GM23248 (cell line): ENCODE measurements around the gene PPP1R1B. TPM values are rescaled to one million over a fixed set of nuclear protein-coding genes. Genes with fewer than 3 reads are reported as not detected.
"Not testable (repeated sequence)": the region's sequence is repeated elsewhere in the genome, so short reads cannot be mapped to it uniquely, and the experiment has no call there.

ENCODE experiments used
- DNase-seq: peaks from one replicate; pipeline ENCODE4 v3.0.0-alpha.2; 2015
- H2AFZ ChIP-seq: fragments of 200-600 bp; sonication (generic); 2 replicates; pipeline ENCODE4 v1.6.1; 2016; ENCODE audit warnings: antibody characterized with exemption
- H3F3A ChIP-seq: fragments of 200-600 bp; sonication (generic); 2 replicates; pipeline ENCODE4 v1.6.1; 2016; ENCODE audit warnings: mild to moderate bottlenecking, antibody characterized with exemption, mixed run types; ENCODE audit not compliant: insufficient read depth
- H3K27ac ChIP-seq: fragments of 200-600 bp; sonication (generic); 2 replicates; pipeline ENCODE4 v1.5.1; 2016; ENCODE audit warnings: mild to moderate bottlenecking
- H3K27me3 ChIP-seq: fragments of 200-600 bp; sonication (generic); replicated peaks from 2 replicates; pipeline ENCODE4 v1.6.1; 2016; ENCODE audit warnings: mild to moderate bottlenecking; ENCODE audit not compliant: insufficient read depth
- H3K36me3 ChIP-seq: fragments of 200-600 bp; sonication (generic); 2 replicates; pipeline ENCODE4 v1.6.1; 2016; ENCODE audit warnings: low read depth, mild to moderate bottlenecking
- H3K4me1 ChIP-seq: fragments of 200-600 bp; sonication (generic); 2 replicates; pipeline ENCODE4 v1.6.1; 2016; ENCODE audit warnings: mild to moderate bottlenecking; ENCODE audit not compliant: insufficient read depth
- H3K4me2 ChIP-seq: fragments of 200-600 bp; sonication (generic); one replicate; pipeline ENCODE4 v1.6.1; 2016; ENCODE audit warnings: mild to moderate bottlenecking; ENCODE audit not compliant: unreplicated experiment
- H3K4me3 ChIP-seq: fragments of 200-600 bp; sonication (generic); 2 replicates; pipeline ENCODE4 v1.5.1; 2016; ENCODE audit warnings: mild to moderate bottlenecking
- H3K79me2 ChIP-seq: fragments of 200-600 bp; sonication (generic); 2 replicates; pipeline ENCODE4 v1.6.1; 2016; ENCODE audit warnings: mild to moderate bottlenecking; ENCODE audit not compliant: insufficient read depth
- H3K9ac ChIP-seq: fragments of 200-600 bp; sonication (generic); 2 replicates; pipeline ENCODE4 v1.6.1; 2016; ENCODE audit warnings: mild to moderate bottlenecking
- H3K9me2 ChIP-seq: fragments of 200-600 bp; sonication (generic); 2 replicates; pipeline ENCODE4 v1.6.1; 2016; ENCODE audit warnings: mixed run types, mild to moderate bottlenecking, moderate library complexity; ENCODE audit not compliant: insufficient read depth
- H3K9me3 ChIP-seq: fragments of 200-600 bp; sonication (generic); one replicate; pipeline ENCODE4 v1.6.1; 2017; ENCODE audit warnings: low read depth
- H4K20me1 ChIP-seq: fragments of 200-600 bp; sonication (generic); 2 replicates; pipeline ENCODE4 v1.6.0; 2016; ENCODE audit not compliant: insufficient read depth
- EZH2 ChIP-seq: fragments of 200-600 bp; sonication (generic); IDR thresholded peaks from 2 replicates; pipeline ENCODE4 v1.6.1; 2018; ENCODE audit warnings: antibody characterized with exemption, mild to moderate bottlenecking; ENCODE audit not compliant: insufficient read depth, poor library complexity, severe bottlenecking
- EZH2phosphoT487 ChIP-seq: fragments of 200-600 bp; sonication (generic); IDR thresholded peaks from 2 replicates; pipeline ENCODE4 v1.6.1; 2018; ENCODE audit warnings: antibody characterized with exemption, moderate library complexity, mild to moderate bottlenecking, low read depth; ENCODE audit not compliant: insufficient read depth
- WGBS, 2 experiments: methylation state at CpG; one replicate each; pipeline ENCODE4 v1.1.6; 2015 to 2017; ENCODE audit warnings: low lambda C conversion rate in 2 of 2, low coverage in 1 of 2; ENCODE audit errors: missing lambda C conversion rate in 2 of 2; 5-methylcytosine and 5-hydroxymethylcytosine counted together
- in situ Hi-C: fragments of 300-500 bp; cut with MboI; formaldehyde crosslinking; loops from 2 replicates; pipeline ENCODE4 v1.15.0; 2020
- polyA plus RNA-seq: library from polyadenylated mRNA; unstranded; fragments of >200 nt; fragmentation: Nextera tagmentation; extraction: Ambion mirVana; gene quantifications from 2 replicates; pipeline ENCODE4 v1.2.1, GENCODE V29; 2016
- total RNA-seq: library from RNA; depleted of rRNA; stranded (reverse); fragments of >200 nt; shearing (Covaris generic); gene quantifications from 2 replicates; pipeline ENCODE4 v1.2.3, GENCODE V29; 2014

PPP1R1B gene
- total and polyA plus RNA-seq, 2 experiments from 2014 or later, result not detected

DNA sequence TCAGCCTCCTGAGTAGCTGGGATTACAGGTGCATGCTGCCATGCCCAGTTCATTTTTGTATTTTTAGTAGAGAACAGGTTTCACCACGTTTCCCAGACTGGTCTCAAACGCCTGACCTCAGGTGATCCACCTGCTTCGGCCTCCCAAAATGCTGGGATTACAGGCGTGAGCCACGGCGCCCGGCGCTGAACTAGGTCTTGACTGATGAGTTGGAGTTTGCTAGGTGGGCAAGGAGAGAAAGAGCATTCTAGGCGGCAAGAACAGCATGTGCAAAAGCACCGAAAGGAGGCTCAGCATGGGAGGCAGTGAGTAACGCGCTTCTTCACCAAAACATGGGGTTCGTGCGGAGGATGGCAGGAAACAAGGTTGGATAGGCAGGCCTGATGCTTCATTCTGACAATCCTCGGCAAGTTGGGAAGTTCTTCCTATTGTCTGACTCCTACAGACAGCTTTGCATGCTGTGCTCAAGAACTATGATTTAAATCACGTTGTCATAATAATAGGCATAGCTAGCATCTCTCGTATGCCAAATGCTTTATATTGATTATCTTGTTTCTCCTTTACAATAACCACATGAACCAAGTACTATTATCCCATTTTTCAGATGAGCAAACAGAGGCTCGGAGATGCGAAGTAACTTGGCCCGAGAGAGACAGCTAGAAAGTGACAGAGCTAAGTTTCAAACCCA is 45.5 kb upstream of the PPP1R1B start:
- WGBS, 2 experiments, result 71 to 74% methylated on average over 20 of the region's 20 CpGs
- Histone ChIP-seq H4K20me1 (no peaks in the 10 kb centered on the region), H3K36me3 (no peaks in the 10 kb centered on the region), H3K4me1 (no peaks in the 10 kb centered on the region), H3K9me2 (no peaks in the 10 kb centered on the region), H3K4me3 (no peak overlapping the region), H3K9me3 (no peaks in the 10 kb centered on the region), H3K27ac (no peak overlapping the region), H2AFZ (no peak overlapping the region), H3K4me2 (no peak overlapping the region), H3F3A (no peaks in the 10 kb centered on the region), H3K79me2 (no peaks in the 10 kb centered on the region), H3K9ac (no peak overlapping the region), H3K27me3 (0 out of 2 replicates have a peak, but pooled peaks cover 4% of the 10 kb centered on the region)
- TF ChIP-seq EZH2phosphoT487 (no peak), EZH2 (no peak)
- no peak for DNase-seq
- in situ Hi-C loops, result no loop called here

GRCh38 chr17:39581759-39582085 is 45.0 kb upstream of the PPP1R1B start:
- Histone ChIP-seq H3K9ac (no peak overlapping the region), H3K79me2 (no peaks in the 10 kb centered on the region), H4K20me1 (no peaks in the 10 kb centered on the region), H3K4me3 (no peak overlapping the region), H2AFZ (no peak overlapping the region), H3K4me2 (no peak overlapping the region), H3K4me1 (no peaks in the 10 kb centered on the region), H3K9me3 (no peaks in the 10 kb centered on the region), H3K9me2 (no peaks in the 10 kb centered on the region), H3F3A (no peaks in the 10 kb centered on the region), H3K27ac (no peak overlapping the region), H3K36me3 (no peaks in the 10 kb centered on the region), H3K27me3 (0 out of 2 replicates have a peak, but pooled peaks cover 4% of the 10 kb centered on the region)
- in situ Hi-C loops, result no loop called here
- DNase-seq, result no peak
- WGBS, 2 experiments, result 54 to 69% methylated on average over 4 of the region's 4 CpGs
- TF ChIP-seq EZH2, result no peak
- TF ChIP-seq EZH2phosphoT487, result no peak

- H3K4me2 ChIP-seq, result no peak overlapping the region
- no peaks in the 10 kb centered on the region for H3F3A ChIP-seq
- H3K9me3 ChIP-seq, result no peaks in the 10 kb centered on the region
- no peaks in the 10 kb centered on the region for H3K79me2 ChIP-seq
- H3K36me3 ChIP-seq, result no peaks in the 10 kb centered on the region
- DNase-seq, result no peak
- H4K20me1 ChIP-seq, result no peaks in the 10 kb centered on the region
- H2AFZ ChIP-seq, result no peak overlapping the region
- no peaks in the 10 kb centered on the region for H3K9me2 ChIP-seq
- 30 to 38% methylated on average over 2 of the region's 2 CpGs for WGBS, 2 experiments
- in situ Hi-C loops, result no loop called here
- H3K9ac ChIP-seq, result no peak overlapping the region
- H3K27ac ChIP-seq, result no peak overlapping the region
- H3K4me3 ChIP-seq, result no peak overlapping the region
- no peaks in the 10 kb centered on the region for H3K4me1 ChIP-seq
- peaks cover 4% of the 10 kb centered on the region; the same call in 1 of the 2 replicates for H3K27me3 ChIP-seq
- no peak for TF ChIP-seq EZH2phosphoT487
- no peak for TF ChIP-seq EZH2
Observed at GRCh38 chr17:39582658-39583057, 44.1 kb upstream of the PPP1R1B start.

- DNase-seq, H3K9ac ChIP-seq, H3K79me2 ChIP-seq, H3K4me1 ChIP-seq, H3K27ac ChIP-seq, H3F3A ChIP-seq, H3K36me3 ChIP-seq, in situ Hi-C loops, H3K4me3 ChIP-seq, H3K9me2 ChIP-seq, H2AFZ ChIP-seq, H4K20me1 ChIP-seq, H3K4me2 ChIP-seq, H3K27me3 ChIP-seq, H3K9me3 ChIP-seq: not testable (repeated sequence)
- 3 to 13% methylated on average over 2 of the region's 2 CpGs for WGBS, 2 experiments
Observed at GRCh38 chr17:39590180-39590579, 36.6 kb upstream of the PPP1R1B start.
